ENCODE measurements around the gene COLEC12. TPM values are rescaled to one million over a fixed set of nuclear protein-coding genes. Genes with fewer than 3 reads are reported as not detected.
A peak's percentile ranks its signal among the peaks of the same experiment; 100 is the strongest.

Gene COLEC12
- 15.0 and 15.2 TPM in 2 replicates for polyA plus RNA-seq (2013)

- Histone ChIP-seq H3K18ac (ENCODE audit: low read length) (no peak within 1 kb of the TSS), H3K27me3 (ENCODE audit: insufficient read depth, low read length) (peaks cover 19% of the 10 kb centered on the region), H2BK5ac (ENCODE audit: low read depth, low read length, poor library complexity) (no peak within 1 kb of the TSS), H2AFZ (ENCODE audit: insufficient read depth, low read length, poor library complexity) (no peak within 1 kb of the TSS), H3K79me1 (ENCODE audit: low read length) (peaks cover 2% of the 10 kb centered on the region), H4K12ac (ENCODE audit: low read depth, low read length) (no peak within 1 kb of the TSS), H3K23ac (ENCODE audit: low read length) (no peak within 1 kb of the TSS), H2AK5ac (ENCODE audit: low read length) (no peak within 1 kb of the TSS), H4K91ac (ENCODE audit: low read depth, low read length) (peak within 1 kb of the TSS; percentile 21), H2BK120ac (ENCODE audit: insufficient read depth, low read length, poor library complexity) (no peak within 1 kb of the TSS), H3K27ac (ENCODE audit: low read depth, low read length) (no peak within 1 kb of the TSS), H2BK12ac (ENCODE audit: low read length) (no peak within 1 kb of the TSS), H3K14ac (ENCODE audit: low read length) (no peak within 1 kb of the TSS), H3K4ac (ENCODE audit: low read depth, low read length) (peak within 1 kb of the TSS; percentile 20), H3K4me1 (ENCODE audit: control insufficient read depth in 1 of 2, insufficient read depth in 2 of 2, low read length in 2 of 2) (peaks cover 14 to 25% of the 10 kb centered on the region in 2 experiments), H4K8ac (ENCODE audit: low read depth, low read length) (no peak within 1 kb of the TSS), H3K36me3 (ENCODE audit: control insufficient read depth in 1 of 2, insufficient read depth in 2 of 2, low read length in 2 of 2) (no peaks in the 10 kb centered on the region), H3K9me3 (ENCODE audit: insufficient read depth, low read depth, low read length) (no peaks in the 10 kb centered on the region), H3K4me2 (ENCODE audit: low read length) (peak within 1 kb of the TSS; percentile 98), H3K9ac (ENCODE audit: low read length) (no peak within 1 kb of the TSS), H3K79me2 (ENCODE audit: control insufficient read depth, insufficient read depth, low read length, poor library complexity) (no peaks in the 10 kb centered on the region), H3K4me3 (ENCODE audit: low read depth, low read length) (peak within 1 kb of the TSS; percentile 73)
- peak in 1 of 2 donors; percentile 33 for DNase-seq
- WGBS (ENCODE audit: extremely low coverage, insufficient coverage, insufficient read length), result no CpG with 5 or more reads among the region's 75 CpGs
These were observed at the start of gene COLEC12 for GRCh38 chr18:500632-501405. Gene COLEC12, minus strand, starts transcription at chr18:500701. Its CDS starts 187 bp downstream, at chr18:500514.

GRCh38 chr18:549967-550366, 49.5 kb upstream of the COLEC12 start:
- WGBS (ENCODE audit: extremely low coverage, insufficient coverage, insufficient read length), result no CpG with 5 or more reads among the region's 3 CpGs
- Histone ChIP-seq H2BK120ac (ENCODE audit: insufficient read depth, low read length, poor library complexity) (no peak overlapping the region), H2BK12ac (ENCODE audit: low read length) (no peak overlapping the region), H4K12ac (ENCODE audit: low read depth, low read length) (no peak overlapping the region), H3K23ac (ENCODE audit: low read length) (no peak overlapping the region), H3K79me2 (ENCODE audit: control insufficient read depth, insufficient read depth, low read length, poor library complexity) (no peaks in the 10 kb centered on the region), H2AK5ac (ENCODE audit: low read length) (no peak overlapping the region), H3K4ac (ENCODE audit: low read depth, low read length) (no peak overlapping the region), H3K18ac (ENCODE audit: low read length) (no peak overlapping the region), H3K9ac (ENCODE audit: low read length) (no peak overlapping the region), H3K14ac (ENCODE audit: low read length) (no peak overlapping the region), H3K27me3 (ENCODE audit: insufficient read depth, low read length) (no peaks in the 10 kb centered on the region), H3K79me1 (ENCODE audit: low read length) (no peaks in the 10 kb centered on the region), H3K36me3 (ENCODE audit: control insufficient read depth in 1 of 2, insufficient read depth in 2 of 2, low read length in 2 of 2) (no peaks in the 10 kb centered on the region), H4K91ac (ENCODE audit: low read depth, low read length) (no peak overlapping the region), H2AFZ (ENCODE audit: insufficient read depth, low read length, poor library complexity) (no peak overlapping the region), H3K4me1 (ENCODE audit: control insufficient read depth in 1 of 2, insufficient read depth in 2 of 2, low read length in 2 of 2) (no peaks in the 10 kb centered on the region), H4K8ac (ENCODE audit: low read depth, low read length) (no peak overlapping the region), H3K4me2 (ENCODE audit: low read length) (no peak overlapping the region), H3K9me3 (ENCODE audit: insufficient read depth, low read depth, low read length) (peaks cover 2% of the 10 kb centered on the region), H3K27ac (ENCODE audit: low read depth, low read length) (no peak overlapping the region), H2BK5ac (ENCODE audit: low read depth, low read length, poor library complexity) (no peak overlapping the region), H3K4me3 (ENCODE audit: low read depth, low read length) (no peak overlapping the region)
- DNase-seq, result no peak

- no peaks in the 10 kb centered on the region for H3K4me1 ChIP-seq (ENCODE audit: control insufficient read depth in 1 of 2, insufficient read depth in 2 of 2, low read length in 2 of 2)
- no peak overlapping the region for H3K9ac ChIP-seq (ENCODE audit: low read length)
- H3K9me3 ChIP-seq (ENCODE audit: insufficient read depth, low read depth, low read length), result peaks cover 2% of the 10 kb centered on the region
- H2AFZ ChIP-seq (ENCODE audit: insufficient read depth, low read length, poor library complexity), result no peak overlapping the region
- H3K23ac ChIP-seq (ENCODE audit: low read length), result no peak overlapping the region
- WGBS (ENCODE audit: extremely low coverage, insufficient coverage, insufficient read length), result no CpG with 5 or more reads among the region's 4 CpGs
- no peak overlapping the region for H3K14ac ChIP-seq (ENCODE audit: low read length)
- H3K79me1 ChIP-seq (ENCODE audit: low read length), result no peaks in the 10 kb centered on the region
- no peaks in the 10 kb centered on the region for H3K36me3 ChIP-seq (ENCODE audit: control insufficient read depth in 1 of 2, insufficient read depth in 2 of 2, low read length in 2 of 2)
- H4K12ac ChIP-seq (ENCODE audit: low read depth, low read length), result no peak overlapping the region
- H4K91ac ChIP-seq (ENCODE audit: low read depth, low read length), result no peak overlapping the region
- no peaks in the 10 kb centered on the region for H3K79me2 ChIP-seq (ENCODE audit: control insufficient read depth, insufficient read depth, low read length, poor library complexity)
- H3K4me3 ChIP-seq (ENCODE audit: low read depth, low read length), result no peak overlapping the region
- no peak overlapping the region for H3K27ac ChIP-seq (ENCODE audit: low read depth, low read length)
- no peak for DNase-seq
- no peak overlapping the region for H4K8ac ChIP-seq (ENCODE audit: low read depth, low read length)
- H3K4ac ChIP-seq (ENCODE audit: low read depth, low read length), result no peak overlapping the region
- H2BK120ac ChIP-seq (ENCODE audit: insufficient read depth, low read length, poor library complexity), result no peak overlapping the region
- H3K4me2 ChIP-seq (ENCODE audit: low read length), result no peak overlapping the region
- no peak overlapping the region for H2BK12ac ChIP-seq (ENCODE audit: low read length)
- no peaks in the 10 kb centered on the region for H3K27me3 ChIP-seq (ENCODE audit: insufficient read depth, low read length)
- no peak overlapping the region for H2AK5ac ChIP-seq (ENCODE audit: low read length)
- no peak overlapping the region for H2BK5ac ChIP-seq (ENCODE audit: low read depth, low read length, poor library complexity)
- no peak overlapping the region for H3K18ac ChIP-seq (ENCODE audit: low read length)
These were observed 43.1 kb upstream of the COLEC12 start for GRCh38 chr18:543447-544078.

- H3K23ac ChIP-seq (ENCODE audit: low read length), result no peak overlapping the region
- H3K36me3 ChIP-seq (ENCODE audit: control insufficient read depth in 1 of 2, insufficient read depth in 2 of 2, low read length in 2 of 2), result no peaks in the 10 kb centered on the region
- no peak for DNase-seq
- H3K4ac ChIP-seq (ENCODE audit: low read depth, low read length), result no peak overlapping the region
- no peak overlapping the region for H3K4me3 ChIP-seq (ENCODE audit: low read depth, low read length)
- no peak overlapping the region for H2BK12ac ChIP-seq (ENCODE audit: low read length)
- no peak overlapping the region for H3K18ac ChIP-seq (ENCODE audit: low read length)
- H3K79me2 ChIP-seq (ENCODE audit: control insufficient read depth, insufficient read depth, low read length, poor library complexity), result no peaks in the 10 kb centered on the region
- no peak overlapping the region for H2AFZ ChIP-seq (ENCODE audit: insufficient read depth, low read length, poor library complexity)
- H4K91ac ChIP-seq (ENCODE audit: low read depth, low read length), result no peak overlapping the region
- H2AK5ac ChIP-seq (ENCODE audit: low read length), result no peak overlapping the region
- H3K4me2 ChIP-seq (ENCODE audit: low read length), result no peak overlapping the region
- H3K9me3 ChIP-seq (ENCODE audit: insufficient read depth, low read depth, low read length), result no peaks in the 10 kb centered on the region
- no CpG with 5 or more reads among the region's 6 CpGs for WGBS (ENCODE audit: extremely low coverage, insufficient coverage, insufficient read length)
- H2BK5ac ChIP-seq (ENCODE audit: low read depth, low read length, poor library complexity), result no peak overlapping the region
- H4K12ac ChIP-seq (ENCODE audit: low read depth, low read length), result no peak overlapping the region
- no peaks in the 10 kb centered on the region for H3K4me1 ChIP-seq (ENCODE audit: control insufficient read depth in 1 of 2, insufficient read depth in 2 of 2, low read length in 2 of 2)
- no peaks in the 10 kb centered on the region for H3K27me3 ChIP-seq (ENCODE audit: insufficient read depth, low read length)
- H2BK120ac ChIP-seq (ENCODE audit: insufficient read depth, low read length, poor library complexity), result no peak overlapping the region
- no peak overlapping the region for H3K14ac ChIP-seq (ENCODE audit: low read length)
- H3K9ac ChIP-seq (ENCODE audit: low read length), result no peak overlapping the region
- no peaks in the 10 kb centered on the region for H3K79me1 ChIP-seq (ENCODE audit: low read length)
- no peak overlapping the region for H3K27ac ChIP-seq (ENCODE audit: low read depth, low read length)
- no peak overlapping the region for H4K8ac ChIP-seq (ENCODE audit: low read depth, low read length)
These were observed 33.6 kb upstream of the COLEC12 start for GRCh38 chr18:533995-534601.
